IMR-90 (cell line): ENCODE measurements around the gene TULP4. TPM values are rescaled to one million over a fixed set of nuclear protein-coding genes. Genes with fewer than 3 reads are reported as not detected.

Experiments
- ATAC-seq: fragments of 200-7000 bp; cut with Tn5 transposase; 2 replicates; pipeline ENCODE4 v1.9.1; 2020; ENCODE audit warnings: low read depth, mild to moderate bottlenecking, moderate library complexity
- BruUV-seq: library from RNA; stranded (reverse); fragments of 400-500 nt; replicated peaks from 2 replicates; lab custom pipeline; 2021; lab: Mats Ljungman, UMichigan
- CTCF ChIA-PET: fragments of 300-600 bp; formaldehyde crosslinking; extraction: SDS; loops from one replicate; lab custom pipeline; 2021; ENCODE audit warnings: antibody characterized with exemption; lab: Yijun Ruan, JAX
- POLR2A ChIA-PET: fragments of 300-600 bp; sonication (Branson Sonifier 250); formaldehyde crosslinking; loops from one replicate; lab custom pipeline; 2022; ENCODE audit warnings: antibody characterized with exemption; ENCODE audit not compliant: unreplicated experiment; lab: Charles Lee
- DNase-seq: peaks from one replicate; pipeline ENCODE4 v3.0.0; 2013
- H2AFZ ChIP-seq: replicated peaks from 2 replicates; pipeline ENCODE3; 2013; ENCODE audit warnings: low read length, mild to moderate bottlenecking; ENCODE audit not compliant: poor library complexity
- H2AK5ac ChIP-seq: 2 replicates; pipeline ENCODE4 v1.6.1; 2013; ENCODE audit warnings: low read depth, low read length, inconsistent platforms
- H2AK9ac ChIP-seq: replicated peaks from 2 replicates; pipeline ENCODE3; 2013; ENCODE audit warnings: mild to moderate bottlenecking, low read depth, low read length, moderate library complexity; ENCODE audit not compliant: poor library complexity
- H2BK120ac ChIP-seq: 2 replicates; pipeline ENCODE4 v1.6.1; 2013; ENCODE audit warnings: low read depth, low read length, inconsistent platforms
- H2BK15ac ChIP-seq: 3 replicates; pipeline ENCODE4 v1.6.1; 2013; ENCODE audit warnings: low read depth, low read length, inconsistent platforms
- H2BK20ac ChIP-seq: 2 replicates; pipeline ENCODE4 v1.6.1; 2013; ENCODE audit warnings: low read depth, mild to moderate bottlenecking, inconsistent platforms, low read length, moderate library complexity
- H2BK5ac ChIP-seq: 2 replicates; pipeline ENCODE4 v1.6.1; 2013; ENCODE audit warnings: mild to moderate bottlenecking, low read depth, low read length, inconsistent platforms; ENCODE audit not compliant: poor library complexity, severe bottlenecking
- H3K14ac ChIP-seq: replicated peaks from 2 replicates; pipeline ENCODE4 v1.6.1; 2013; ENCODE audit warnings: low read depth, low read length, inconsistent platforms
- H3K18ac ChIP-seq: 2 replicates; pipeline ENCODE4 v1.6.1; 2013; ENCODE audit warnings: low read depth, low read length, control low read depth
- H3K23ac ChIP-seq: 2 replicates; pipeline ENCODE4 v1.6.1; 2013; ENCODE audit warnings: low read depth, low read length, inconsistent platforms
- H3K27ac ChIP-seq: 2 replicates; pipeline ENCODE4 v1.5.1; 2013; ENCODE audit warnings: mild to moderate bottlenecking, control low read depth, low read length; ENCODE audit not compliant: insufficient read depth
- H3K27me3 ChIP-seq: 2 replicates; pipeline ENCODE4 v1.6.1; 2013; ENCODE audit warnings: low read length; ENCODE audit not compliant: control insufficient read depth, insufficient read depth
- H3K36me3 ChIP-seq: 2 replicates; pipeline ENCODE4 v1.6.1; 2013; ENCODE audit warnings: low read length, mixed read lengths; ENCODE audit not compliant: control insufficient read depth, insufficient read depth
- H3K4ac ChIP-seq: 2 replicates; pipeline ENCODE4 v1.6.1; 2013; ENCODE audit warnings: low read depth, low read length, inconsistent platforms
- H3K4me1 ChIP-seq: 2 replicates; pipeline ENCODE4 v1.6.1; 2013; ENCODE audit warnings: low read length, mixed read lengths; ENCODE audit not compliant: control insufficient read depth, insufficient read depth
- H3K4me2 ChIP-seq: 2 replicates; pipeline ENCODE4 v1.6.1; 2013; ENCODE audit warnings: low read depth, mild to moderate bottlenecking, control low read depth, low read length, moderate library complexity
- H3K4me3 ChIP-seq: 2 replicates; pipeline ENCODE4 v1.5.1; 2013; ENCODE audit warnings: low read depth, mild to moderate bottlenecking, control low read depth, low read length, moderate library complexity; ENCODE audit not compliant: insufficient read depth
- H3K56ac ChIP-seq: 2 replicates; pipeline ENCODE4 v1.6.1; 2013; ENCODE audit warnings: low read length, inconsistent platforms; ENCODE audit not compliant: insufficient read depth; ENCODE audit errors: extremely low read depth
- H3K79me1 ChIP-seq, 2 experiments: 2 replicates each; pipeline ENCODE4 v1.6.1; 2013; ENCODE audit warnings: low read length in 2 of 2, inconsistent platforms in 1 of 2, low read depth in 1 of 2
- H3K9ac ChIP-seq: 2 replicates; pipeline ENCODE4 v1.6.1; 2013; ENCODE audit warnings: low read depth, low read length, control low read depth
- H3K9me1 ChIP-seq: 2 replicates; pipeline ENCODE4 v1.6.1; 2013; ENCODE audit warnings: low read length, inconsistent platforms; ENCODE audit not compliant: insufficient read depth
- H3K9me3 ChIP-seq: 2 replicates; pipeline ENCODE4 v1.6.1; 2013; ENCODE audit warnings: low read length; ENCODE audit not compliant: control insufficient read depth, insufficient read depth
- H4K20me1 ChIP-seq: 2 replicates; pipeline ENCODE4 v1.6.1; 2013; ENCODE audit warnings: low read length, inconsistent platforms; ENCODE audit not compliant: insufficient read depth
- H4K5ac ChIP-seq: 2 replicates; pipeline ENCODE4 v1.6.1; 2013; ENCODE audit warnings: mild to moderate bottlenecking, low read depth, low read length, control low read depth
- H4K8ac ChIP-seq, 2 experiments: 2 replicates each; pipeline ENCODE4 v1.6.1; 2013; ENCODE audit warnings: low read depth in 2 of 2, low read length in 2 of 2, control low read depth in 1 of 2, inconsistent platforms in 1 of 2
- H4K91ac ChIP-seq: 2 replicates; pipeline ENCODE4 v1.6.1; 2013; ENCODE audit warnings: low read depth, low read length, inconsistent platforms; ENCODE audit not compliant: insufficient read depth
- RCOR1 ChIP-seq: IDR thresholded peaks from 2 replicates; pipeline ENCODE4 v1.6.1; 2012; ENCODE audit warnings: mild to moderate bottlenecking, low read length, improper control_type of control experiment; ENCODE audit not compliant: insufficient replicate concordance
- WGBS, 2 experiments: methylation state at CpG; one replicate each; pipeline versions ENCODE4 v1.1.5 to v1.1.7; 2013; ENCODE audit warnings: missing lambda C conversion rate in 2 of 2; ENCODE audit not compliant: insufficient read length in 1 of 2; ENCODE audit errors: extremely low coverage in 2 of 2; 5-methylcytosine and 5-hydroxymethylcytosine counted together
- dilution Hi-C: fragments of 300-500 bp; cut with HindIII; formaldehyde crosslinking; loops from one replicate; pipeline ENCODE4 v1.14.3; 2018; ENCODE audit warnings: low sequenced_read_pairs; ENCODE audit not compliant: unreplicated experiment
- in situ Hi-C: fragments of 300-500 bp; cut with MboI; formaldehyde crosslinking; loops from 3 replicates; pipeline ENCODE4 v1.14.3; 2019; ENCODE audit warnings: low sequenced_read_pairs, inconsistent platforms, mixed read lengths
- intact Hi-C: fragments of 100-400 bp; cut with micrococcal nuclease; formaldehyde crosslinking; loops from 2 replicates; pipeline ENCODE4 v1.10.0; 2022
- polyA plus RNA-seq, 3 experiments: library from polyadenylated mRNA; depleted of rRNA; stranded (reverse); fragments of >200 nt; gene quantifications; 2 replicates each; pipeline ENCODE4 v1.2.3, GENCODE V29; 2012; ENCODE audit warnings: low replicate concordance in 1 of 3
- total RNA-seq: library from RNA; depleted of rRNA; stranded (reverse); fragments of >200 nt; gene quantifications from 2 replicates; pipeline ENCODE4 v1.2.3, GENCODE V29; 2012
- TF ChIP-seq, protein P1 (sequence below): conservative IDR thresholded peaks from 2 replicates; pipeline ENCODE4 v1.5.1; 2012; ENCODE audit warnings: mild to moderate bottlenecking, low read depth, low read length, improper control_type of control experiment

The TULP4 gene
- total and polyA plus RNA-seq, 2 of the 4 experiments (the other 2 are of a cell fraction), result 8.1 to 30.6 TPM

DNA sequence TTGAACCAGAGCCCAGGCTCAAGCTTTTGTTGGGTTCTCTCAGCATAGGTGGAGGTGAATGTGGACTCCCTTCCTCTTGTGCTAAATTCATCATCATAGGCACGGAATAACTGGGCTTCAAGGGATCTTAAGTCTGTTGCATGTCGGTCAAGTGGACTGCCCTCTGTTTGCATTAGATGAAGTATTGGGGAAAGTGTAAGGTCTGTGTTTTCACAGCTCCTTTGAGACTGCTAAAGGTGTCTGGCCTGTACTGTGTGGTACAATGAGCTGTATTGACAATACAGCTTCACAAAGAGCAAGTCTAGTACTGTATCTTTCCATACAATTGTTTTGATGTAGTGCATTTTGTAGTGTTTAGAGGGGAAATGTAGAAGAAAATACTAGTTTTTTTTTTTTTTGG, 34.3 kb upstream of the TULP4 start:
- Histone ChIP-seq H4K8ac (no peak overlapping the region), H3K4ac (no peak overlapping the region), H3K36me3 (no peaks in the 10 kb centered on the region), H3K9ac (no peak overlapping the region), H2AK5ac (no peak overlapping the region), H3K79me1 (peaks cover 30 to 42% of the 10 kb centered on the region in 2 experiments), H2BK20ac (no peak overlapping the region), H2BK120ac (no peak overlapping the region), H3K56ac (no peak overlapping the region), H4K5ac (no peak overlapping the region), H2AK9ac (no peak overlapping the region), H2AFZ (no peak overlapping the region), H3K23ac (no peak overlapping the region), H3K27ac (no peak overlapping the region), H3K9me3 (no peaks in the 10 kb centered on the region), H4K20me1 (0 out of 2 replicates have a peak, but pooled peaks cover 4% of the 10 kb centered on the region), H3K9me1 (peaks cover 9% of the 10 kb centered on the region; the same call in 1 of the 2 replicates), H3K14ac (no peak overlapping the region), H3K18ac (no peak overlapping the region), H3K4me2 (no peak overlapping the region), H4K91ac (no peak overlapping the region), H3K4me3 (no peak overlapping the region), H3K4me1 (peaks cover 1% of the 10 kb centered on the region; the same call in 1 of the 2 replicates), H3K27me3 (no peaks in the 10 kb centered on the region), H2BK5ac (no peak overlapping the region), H2BK15ac (no peak overlapping the region)
- no peak for DNase-seq
- BruUV-seq, result no TSS peak
- TF ChIP-seq RCOR1, result no peak
- TF ChIP-seq, protein P1, sequence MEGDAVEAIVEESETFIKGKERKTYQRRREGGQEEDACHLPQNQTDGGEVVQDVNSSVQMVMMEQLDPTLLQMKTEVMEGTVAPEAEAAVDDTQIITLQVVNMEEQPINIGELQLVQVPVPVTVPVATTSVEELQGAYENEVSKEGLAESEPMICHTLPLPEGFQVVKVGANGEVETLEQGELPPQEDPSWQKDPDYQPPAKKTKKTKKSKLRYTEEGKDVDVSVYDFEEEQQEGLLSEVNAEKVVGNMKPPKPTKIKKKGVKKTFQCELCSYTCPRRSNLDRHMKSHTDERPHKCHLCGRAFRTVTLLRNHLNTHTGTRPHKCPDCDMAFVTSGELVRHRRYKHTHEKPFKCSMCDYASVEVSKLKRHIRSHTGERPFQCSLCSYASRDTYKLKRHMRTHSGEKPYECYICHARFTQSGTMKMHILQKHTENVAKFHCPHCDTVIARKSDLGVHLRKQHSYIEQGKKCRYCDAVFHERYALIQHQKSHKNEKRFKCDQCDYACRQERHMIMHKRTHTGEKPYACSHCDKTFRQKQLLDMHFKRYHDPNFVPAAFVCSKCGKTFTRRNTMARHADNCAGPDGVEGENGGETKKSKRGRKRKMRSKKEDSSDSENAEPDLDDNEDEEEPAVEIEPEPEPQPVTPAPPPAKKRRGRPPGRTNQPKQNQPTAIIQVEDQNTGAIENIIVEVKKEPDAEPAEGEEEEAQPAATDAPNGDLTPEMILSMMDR, result no peak
- ChIA-PET CTCF (interaction anchor here (0.7 to 0.9 kb wide), 2 partner anchors 9 to 32 kb away, joined by 3 to 6 read pairs; no protein-coding TSS in a partner anchor), POLR2A (no interaction called here)
- ATAC-seq, result no peak
- in situ Hi-C loops, result no loop called here
- intact Hi-C loops, result no loop called here
- dilution Hi-C loops, result no loop called here
- 100% methylated on average over 1 of the region's 2 CpGs; no CpG with 5 or more reads in 1 of the 2 experiments for WGBS, 2 experiments
